ENCODE measurements around the gene MTCL3. TPM values are rescaled to one million over a fixed set of nuclear protein-coding genes. Genes with fewer than 3 reads are reported as not detected.
"Not testable (repeated sequence)": the region's sequence is repeated elsewhere in the genome, so short reads cannot be mapped to it uniquely, and the experiment has no call there.

The MTCL3 gene

DNA sequence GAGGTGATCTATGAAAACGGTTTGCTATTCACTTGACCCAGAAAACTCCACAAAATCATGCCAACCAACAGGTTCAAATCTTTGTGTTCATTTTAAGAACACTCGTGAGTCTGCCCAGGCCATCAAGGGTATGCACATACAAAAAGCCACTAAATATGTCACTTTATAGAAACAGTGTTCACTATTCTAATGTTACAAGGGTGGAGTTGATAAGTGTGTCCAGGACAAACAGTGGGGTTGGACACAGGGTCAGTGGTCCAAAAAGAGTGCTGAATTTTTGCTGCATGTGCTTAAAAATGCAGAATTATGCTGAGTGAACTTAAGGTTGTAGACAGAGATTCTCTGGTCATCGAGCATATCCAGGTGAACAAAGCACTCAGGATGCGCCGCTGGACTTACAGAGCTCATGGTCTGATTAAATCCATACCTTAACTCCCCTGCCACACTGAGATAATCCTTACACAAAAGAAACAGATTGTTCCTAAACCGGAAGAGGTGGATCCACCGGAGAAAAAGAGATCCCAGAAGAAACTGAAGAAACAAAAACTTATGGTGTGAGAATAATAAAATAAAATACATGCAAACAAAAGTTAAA lies 83.4 kb downstream of the MTCL3 start:
- Mint-ChIP-seq H3K4me3 (ENCODE audit: unreplicated experiment) (no peak overlapping the region), H3K9me3 (ENCODE audit: unreplicated experiment) (no peaks in the 10 kb centered on the region), H3K36me3 (ENCODE audit: insufficient read depth, unreplicated experiment) (no peaks in the 10 kb centered on the region), H3K4me1 (ENCODE audit: insufficient read depth, unreplicated experiment) (no peaks in the 10 kb centered on the region), H3K27me3 (ENCODE audit: insufficient read depth, unreplicated experiment) (no peaks in the 10 kb centered on the region), H3K27ac (ENCODE audit: low read depth, unreplicated experiment) (no peak overlapping the region)
- DNase-seq (ENCODE audit: unreplicated experiment), result no peak
- BruUV-seq (replicated peaks), result no TSS peak
- ChIA-PET POLR2A (no interaction called here), CTCF (interaction anchor here (0.5 kb wide), 1 partner anchor 27 kb away, joined by 4 read pairs; no protein-coding TSS in a partner anchor)
- intact Hi-C loops (cut with micrococcal nuclease), result no loop called here
- TF ChIP-seq, protein P1, sequence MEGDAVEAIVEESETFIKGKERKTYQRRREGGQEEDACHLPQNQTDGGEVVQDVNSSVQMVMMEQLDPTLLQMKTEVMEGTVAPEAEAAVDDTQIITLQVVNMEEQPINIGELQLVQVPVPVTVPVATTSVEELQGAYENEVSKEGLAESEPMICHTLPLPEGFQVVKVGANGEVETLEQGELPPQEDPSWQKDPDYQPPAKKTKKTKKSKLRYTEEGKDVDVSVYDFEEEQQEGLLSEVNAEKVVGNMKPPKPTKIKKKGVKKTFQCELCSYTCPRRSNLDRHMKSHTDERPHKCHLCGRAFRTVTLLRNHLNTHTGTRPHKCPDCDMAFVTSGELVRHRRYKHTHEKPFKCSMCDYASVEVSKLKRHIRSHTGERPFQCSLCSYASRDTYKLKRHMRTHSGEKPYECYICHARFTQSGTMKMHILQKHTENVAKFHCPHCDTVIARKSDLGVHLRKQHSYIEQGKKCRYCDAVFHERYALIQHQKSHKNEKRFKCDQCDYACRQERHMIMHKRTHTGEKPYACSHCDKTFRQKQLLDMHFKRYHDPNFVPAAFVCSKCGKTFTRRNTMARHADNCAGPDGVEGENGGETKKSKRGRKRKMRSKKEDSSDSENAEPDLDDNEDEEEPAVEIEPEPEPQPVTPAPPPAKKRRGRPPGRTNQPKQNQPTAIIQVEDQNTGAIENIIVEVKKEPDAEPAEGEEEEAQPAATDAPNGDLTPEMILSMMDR (IDR thresholded peaks at IDR 0.05; ENCODE audit: unreplicated experiment), result no peak

DNA sequence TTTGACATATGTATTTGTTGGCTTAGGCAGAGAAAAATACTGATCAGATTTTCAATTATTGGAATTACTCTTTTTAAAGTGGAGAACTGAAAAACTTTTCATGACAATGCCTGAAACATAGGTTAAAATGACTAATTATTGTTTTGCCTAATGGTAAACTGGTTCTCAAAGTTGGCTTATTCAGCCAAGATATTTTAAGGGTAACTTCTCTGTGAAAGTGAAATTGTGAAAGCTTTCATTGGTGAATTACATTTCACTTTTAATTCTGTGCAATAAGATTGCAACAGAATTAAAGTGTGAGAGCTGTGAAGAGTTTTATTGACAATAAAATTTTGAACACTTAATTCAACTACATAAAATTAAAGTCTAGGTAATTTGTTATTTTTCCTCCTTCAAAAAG lies 84.5 kb downstream of the MTCL3 start:
- Mint-ChIP-seq H3K4me3 (ENCODE audit: unreplicated experiment) (no peak overlapping the region), H3K36me3 (ENCODE audit: insufficient read depth, unreplicated experiment) (no peaks in the 10 kb centered on the region), H3K27ac (ENCODE audit: low read depth, unreplicated experiment) (no peak overlapping the region), H3K9me3 (ENCODE audit: unreplicated experiment) (no peaks in the 10 kb centered on the region), H3K4me1 (ENCODE audit: insufficient read depth, unreplicated experiment) (no peaks in the 10 kb centered on the region), H3K27me3 (ENCODE audit: insufficient read depth, unreplicated experiment) (no peaks in the 10 kb centered on the region)
- CTCF ChIA-PET, result interaction anchor here (0.7 kb wide), 1 partner anchor 13 kb away, joined by 5 read pairs; no protein-coding TSS in a partner anchor
- no peak for DNase-seq (ENCODE audit: unreplicated experiment)
- POLR2A ChIA-PET, result no interaction called here
- BruUV-seq (replicated peaks), result no TSS peak
- TF ChIP-seq, protein P1 (IDR thresholded peaks at IDR 0.05; ENCODE audit: unreplicated experiment), result no peak
- intact Hi-C loops (cut with micrococcal nuclease), result no loop called here

DNA sequence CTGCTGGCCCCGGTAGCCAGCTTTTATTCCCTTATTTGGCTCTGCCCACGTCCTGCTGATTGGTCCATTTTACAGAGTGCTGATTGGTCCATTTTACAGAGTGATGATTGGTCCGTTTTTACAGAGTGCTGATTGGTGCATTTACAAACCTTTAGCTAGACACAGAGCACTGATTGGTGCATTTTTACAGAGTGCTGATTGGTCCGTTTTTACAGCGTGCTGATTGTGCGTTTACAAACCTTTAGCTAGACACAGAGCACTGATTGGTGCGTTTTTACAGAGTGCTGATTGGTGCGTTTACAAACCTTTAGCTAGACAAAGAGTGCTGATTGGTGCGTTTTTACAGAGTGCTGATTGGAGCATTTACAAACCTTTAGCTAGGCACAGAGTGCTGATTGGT lies 90.6 kb downstream of the MTCL3 start:
- H3K4me1 Mint-ChIP-seq (ENCODE audit: insufficient read depth, unreplicated experiment); H3K4me3 Mint-ChIP-seq (ENCODE audit: unreplicated experiment); H3K27me3 Mint-ChIP-seq (ENCODE audit: insufficient read depth, unreplicated experiment); DNase-seq (ENCODE audit: unreplicated experiment); H3K9me3 Mint-ChIP-seq (ENCODE audit: unreplicated experiment); intact Hi-C loops (cut with micrococcal nuclease); H3K27ac Mint-ChIP-seq (ENCODE audit: low read depth, unreplicated experiment); H3K36me3 Mint-ChIP-seq (ENCODE audit: insufficient read depth, unreplicated experiment); POLR2A ChIA-PET; BruUV-seq (replicated peaks): not testable (repeated sequence)
- CTCF ChIA-PET, result interaction anchor here (0.6 kb wide), 2 partner anchors 7 to 1909 kb away, joined by 3 read pairs; no protein-coding TSS in a partner anchor

DNA sequence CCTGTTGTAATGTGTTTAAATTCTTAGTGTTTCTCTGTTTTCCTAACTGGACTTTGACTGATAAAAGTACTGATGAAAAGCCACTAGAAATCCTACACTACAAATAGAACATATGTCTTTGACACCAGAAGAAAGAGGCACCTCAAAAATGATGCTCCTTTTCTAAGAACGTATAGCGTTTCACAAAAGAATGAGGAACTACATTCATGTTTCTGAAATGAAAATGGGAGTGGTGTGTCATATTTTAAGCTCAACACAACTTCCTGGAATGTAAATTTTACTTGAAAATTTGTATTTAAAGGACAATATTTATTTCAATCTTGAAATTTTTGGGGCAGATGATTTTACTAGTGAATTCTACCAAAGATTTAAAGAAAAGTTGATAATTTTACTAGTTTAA lies 95.2 kb downstream of the MTCL3 start:
- no peak overlapping the region for H3K27ac Mint-ChIP-seq (ENCODE audit: low read depth, unreplicated experiment)
- no peaks in the 10 kb centered on the region for H3K9me3 Mint-ChIP-seq (ENCODE audit: unreplicated experiment)
- H3K36me3 Mint-ChIP-seq (ENCODE audit: insufficient read depth, unreplicated experiment), result no peaks in the 10 kb centered on the region
- DNase-seq (ENCODE audit: unreplicated experiment), result no peak
- CTCF ChIA-PET, result interaction anchor here (0.6 kb wide), 1 partner anchor 144 kb away, joined by 3 read pairs; no protein-coding TSS in a partner anchor
- H3K4me3 Mint-ChIP-seq (ENCODE audit: unreplicated experiment), result no peak overlapping the region
- no TSS peak for BruUV-seq (replicated peaks)
- TF ChIP-seq, protein P1 (IDR thresholded peaks at IDR 0.05; ENCODE audit: unreplicated experiment), result no peak
- POLR2A ChIA-PET, result no interaction called here
- intact Hi-C loops (cut with micrococcal nuclease), result loop anchor here (5.0 kb wide), 1 partner anchor 97 kb away; no protein-coding TSS in a partner anchor
- H3K27me3 Mint-ChIP-seq (ENCODE audit: insufficient read depth, unreplicated experiment), result no peaks in the 10 kb centered on the region
- H3K4me1 Mint-ChIP-seq (ENCODE audit: insufficient read depth, unreplicated experiment), result peaks cover 14% of the 10 kb centered on the region

Other genes with a start within 250 kb of the MTCL3 start
- gene ECHDC1, start 175.7 kb downstream of the MTCL3 start, total RNA-seq (2022), result 60.4 and 70.7 TPM in 2 replicates
- not detected in 2 replicates for gene KIAA0408, start 59.9 kb downstream of the MTCL3 start, total RNA-seq (2022)
- gene C6orf58, start 57.8 kb upstream of the MTCL3 start, total RNA-seq (2022), result not detected in 2 replicates

Data from MCF 10A (cell line).